IPS DF 6.9 (cell line): ENCODE results near the gene ZCCHC2.

Experiments used
- DNase-seq: peaks from one replicate; pipeline ENCODE4 v3.0.0-alpha.2; 2013; ENCODE audit warnings: low read depth, low spot score
- H3K27ac ChIP-seq: one replicate; pipeline ENCODE4 v1.5.1; 2013; ENCODE audit warnings: low read length, control low read depth
- H3K27me3 ChIP-seq: 2 replicates; pipeline ENCODE4 v1.6.1; 2013; ENCODE audit warnings: mild to moderate bottlenecking, low read length; ENCODE audit not compliant: control insufficient read depth, insufficient read depth
- H3K36me3 ChIP-seq: 2 replicates; pipeline ENCODE4 v1.6.1; 2013; ENCODE audit warnings: low read length; ENCODE audit not compliant: control insufficient read depth, insufficient read depth
- H3K4me1 ChIP-seq: 2 replicates; pipeline ENCODE4 v1.6.1; 2013; ENCODE audit warnings: low read length; ENCODE audit not compliant: control insufficient read depth, insufficient read depth
- H3K4me3 ChIP-seq: 2 replicates; pipeline ENCODE4 v1.5.1; 2013; ENCODE audit warnings: mild to moderate bottlenecking, low read length
- H3K9me3 ChIP-seq: 2 replicates; pipeline ENCODE4 v1.6.1; 2013; ENCODE audit warnings: low read length, inconsistent platforms; ENCODE audit not compliant: control insufficient read depth, insufficient read depth
- WGBS: extraction: QIAGEN DNeasy Blood & Tissue Kit; methylation state at CpG from one replicate; pipeline ENCODE4 v1.1.7; 2013; ENCODE audit warnings: mixed read lengths, missing lambda C conversion rate; ENCODE audit not compliant: insufficient read length, insufficient coverage; 5-methylcytosine and 5-hydroxymethylcytosine counted together

Gene ZCCHC2

DNA sequence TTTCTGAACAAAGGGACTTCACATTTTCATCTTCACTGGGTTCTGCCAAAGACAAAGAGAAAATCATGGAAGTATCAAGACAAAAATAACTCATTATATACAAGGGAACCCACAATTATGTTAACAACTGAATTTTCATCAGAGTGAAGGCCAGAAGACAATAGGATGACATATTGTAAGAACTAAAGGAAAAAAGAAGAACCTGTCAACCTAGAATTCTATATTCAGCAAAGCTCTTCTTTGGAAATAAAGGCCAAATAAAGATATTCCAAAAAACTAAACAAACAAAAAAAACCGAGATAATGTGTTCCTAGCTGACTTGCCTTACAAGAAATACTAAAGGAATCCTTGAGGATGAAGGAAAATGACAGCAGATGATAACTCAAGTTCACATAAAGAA is 10.3 kb upstream of the ZCCHC2 start:
- no peaks in the 10 kb centered on the region for H3K27me3 ChIP-seq
- no peak overlapping the region for H3K27ac ChIP-seq
- H3K4me3 ChIP-seq: no peak overlapping the region
- no CpG with 5 or more reads among the region's 1 CpG for WGBS
- H3K9me3 ChIP-seq: no peaks in the 10 kb centered on the region
- no peak for DNase-seq
- no peaks in the 10 kb centered on the region for H3K4me1 ChIP-seq
- no peaks in the 10 kb centered on the region for H3K36me3 ChIP-seq

DNA sequence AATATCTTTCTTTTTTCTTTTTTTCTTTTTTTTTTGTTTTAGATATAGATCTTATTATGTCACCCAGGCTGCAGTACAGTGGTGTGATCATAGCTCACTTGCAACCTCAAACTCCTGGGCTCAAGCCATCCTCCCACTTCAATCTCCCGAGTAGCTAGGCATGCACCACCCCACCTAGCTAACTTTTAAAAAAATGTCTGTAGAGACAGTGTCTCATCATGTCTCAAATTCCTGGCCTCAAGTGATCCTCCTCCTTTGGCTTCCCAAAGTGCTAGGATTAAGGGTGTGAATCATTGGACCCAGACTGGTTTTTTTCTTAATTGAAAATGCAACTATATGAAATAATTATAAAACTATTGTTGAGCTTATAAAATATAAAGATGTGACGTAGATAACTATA is 9.8 kb upstream of the ZCCHC2 start:
- Histone ChIP-seq H3K36me3 (no peaks in the 10 kb centered on the region), H3K4me3 (no peak overlapping the region), H3K27me3 (no peaks in the 10 kb centered on the region), H3K4me1 (no peaks in the 10 kb centered on the region), H3K9me3 (no peaks in the 10 kb centered on the region), H3K27ac (no peak overlapping the region)
- DNase-seq: no peak
- no CpG with 5 or more reads among the region's 2 CpGs for WGBS

DNA sequence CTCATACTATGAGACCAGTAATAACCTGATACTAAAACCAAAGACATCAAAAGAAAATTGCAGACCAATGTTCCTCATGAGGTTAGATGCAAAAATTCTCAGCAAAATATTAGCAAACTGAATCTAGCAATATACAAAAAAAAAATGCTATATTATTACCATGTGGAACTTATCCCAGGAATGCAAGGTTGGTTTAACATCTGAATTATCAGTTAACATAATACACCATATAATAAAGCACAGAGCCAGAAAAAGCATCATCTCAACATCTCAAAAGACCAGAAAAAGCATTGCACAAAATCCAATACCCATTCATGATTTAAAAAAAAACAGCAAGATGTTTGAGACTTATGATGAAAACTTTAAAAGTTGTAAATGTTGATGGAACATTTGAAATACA is 8.3 kb upstream of the ZCCHC2 start:
- Histone ChIP-seq H3K4me3 (no peak overlapping the region), H3K4me1 (no peaks in the 10 kb centered on the region), H3K27me3 (no peaks in the 10 kb centered on the region), H3K36me3 (no peaks in the 10 kb centered on the region), H3K27ac (no peak overlapping the region), H3K9me3 (no peaks in the 10 kb centered on the region)
- no peak for DNase-seq

DNA sequence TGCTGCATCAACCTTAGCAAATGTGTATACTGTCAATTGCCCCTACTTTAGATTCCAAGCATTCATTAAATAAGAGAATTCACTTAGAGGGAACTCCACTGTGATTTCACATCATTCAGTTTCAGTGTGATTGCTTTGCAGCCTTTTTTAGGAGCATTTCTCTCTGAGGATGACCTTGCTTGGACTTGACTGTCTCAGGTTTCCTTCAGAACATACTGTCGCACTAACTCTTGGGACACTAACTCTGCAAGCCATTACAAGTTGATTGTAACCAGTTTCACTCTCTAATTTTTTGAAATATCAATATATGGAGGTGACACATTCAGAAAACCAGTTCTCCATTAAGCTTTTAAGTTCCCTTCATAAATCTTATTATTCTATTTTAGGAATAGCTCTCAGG is 6.6 kb upstream of the ZCCHC2 start:
- no CpG with 5 or more reads among the region's 1 CpG for WGBS
- no peaks in the 10 kb centered on the region for H3K36me3 ChIP-seq
- no peaks in the 10 kb centered on the region; the same call in 1 of the 2 replicates for H3K27me3 ChIP-seq
- H3K27ac ChIP-seq: no peak overlapping the region
- H3K4me1 ChIP-seq: no peaks in the 10 kb centered on the region
- no peak overlapping the region for H3K4me3 ChIP-seq
- H3K9me3 ChIP-seq: no peaks in the 10 kb centered on the region
- DNase-seq: no peak

DNA sequence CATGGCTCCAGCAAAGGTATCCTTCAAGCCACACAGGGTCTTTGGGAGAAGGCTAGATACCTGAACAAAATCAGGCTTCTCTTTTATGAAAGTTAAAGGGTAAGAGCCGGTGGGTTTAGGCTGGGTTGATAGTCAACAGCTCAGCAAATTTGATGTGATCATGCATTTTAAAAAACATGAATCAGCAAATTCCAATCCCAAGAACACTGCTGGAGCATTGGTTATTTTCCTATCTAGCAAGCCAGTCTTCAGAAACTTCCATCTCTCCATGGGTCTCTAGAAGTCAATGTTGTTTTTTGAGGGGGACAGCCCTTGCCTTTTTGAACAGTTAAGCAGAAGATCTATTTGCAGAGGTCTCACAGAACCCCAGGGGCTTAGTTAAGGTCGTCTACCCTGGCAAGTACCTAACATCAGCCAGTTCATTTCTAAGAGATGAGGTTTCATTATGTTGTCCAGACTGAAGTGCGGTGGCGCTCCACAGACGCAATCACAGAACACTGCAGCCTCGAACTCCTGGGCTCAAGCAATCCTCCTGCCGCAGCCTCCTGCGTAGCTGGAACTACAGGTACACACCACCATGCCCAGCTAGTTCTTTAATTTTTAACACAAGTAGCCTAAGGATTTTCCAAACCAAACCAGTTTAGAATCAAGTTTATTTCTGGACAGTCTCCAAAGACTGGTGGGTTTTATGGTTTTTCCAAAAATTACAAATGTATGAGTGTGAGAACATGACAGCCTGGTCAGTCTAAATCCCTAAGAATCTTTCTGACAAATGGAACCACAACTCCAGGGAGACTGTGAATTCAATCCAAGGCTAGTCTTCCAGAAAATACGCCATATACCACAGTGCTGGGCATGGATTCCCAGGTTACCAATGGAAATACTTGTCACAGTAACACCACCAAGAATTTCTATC is 4.1 kb upstream of the ZCCHC2 start:
- Histone ChIP-seq H3K4me1 (peaks cover 1% of the 10 kb centered on the region; the same call in 1 of the 2 replicates), H3K4me3 (no peak overlapping the region), H3K27me3 (peaks cover 2% of the 10 kb centered on the region; the same call in 1 of the 2 replicates), H3K36me3 (no peaks in the 10 kb centered on the region), H3K9me3 (no peaks in the 10 kb centered on the region), H3K27ac (no peak overlapping the region)
- no CpG with 5 or more reads among the region's 9 CpGs for WGBS
- DNase-seq: no peak

DNA sequence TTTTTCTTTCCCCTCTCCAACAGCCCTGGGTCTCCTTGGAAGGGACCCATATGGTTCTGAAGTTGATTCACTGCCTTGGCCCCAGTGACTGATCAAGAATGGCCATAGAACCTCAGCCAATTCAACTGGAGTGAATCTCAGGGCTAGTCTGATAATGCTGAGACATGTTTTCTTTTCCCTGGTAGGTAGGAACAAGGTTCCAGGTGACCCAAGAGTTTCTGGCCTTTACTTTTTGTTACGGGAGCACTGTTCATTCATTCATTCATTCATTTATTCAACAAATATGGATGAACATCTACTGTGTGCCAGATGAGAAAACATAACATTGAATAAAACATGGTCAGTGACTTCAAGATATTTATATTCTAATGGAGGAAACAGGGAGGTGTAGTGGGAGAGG is 3.1 kb upstream of the ZCCHC2 start:
- no peak overlapping the region for H3K27ac ChIP-seq
- no peak for DNase-seq
- WGBS: no CpG with 5 or more reads among the region's 1 CpG
- no peaks in the 10 kb centered on the region for H3K36me3 ChIP-seq
- peaks cover 1% of the 10 kb centered on the region; the same call in 1 of the 2 replicates for H3K4me1 ChIP-seq
- peaks cover 2% of the 10 kb centered on the region; the same call in 1 of the 2 replicates for H3K27me3 ChIP-seq
- no peaks in the 10 kb centered on the region for H3K9me3 ChIP-seq
- H3K4me3 ChIP-seq: no peak overlapping the region

DNA sequence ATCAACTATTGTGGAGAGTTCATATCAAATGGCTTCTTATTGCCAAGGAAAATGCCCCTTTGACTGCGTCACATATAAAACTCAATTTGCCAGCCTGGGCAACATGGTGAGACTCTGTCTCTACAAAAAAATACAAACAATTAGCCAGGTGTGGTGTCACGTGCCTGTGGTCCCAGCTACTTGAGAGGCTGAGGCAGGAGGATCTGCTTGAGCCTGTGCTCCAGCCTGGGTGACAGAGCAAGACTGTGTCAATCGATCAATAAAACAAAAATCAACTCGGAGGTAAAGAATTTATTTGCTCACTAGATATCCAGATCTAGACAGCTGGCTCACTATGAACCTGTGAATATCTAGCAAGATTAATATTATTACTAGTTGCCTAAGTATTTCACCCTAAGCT is 1.7 kb upstream of the ZCCHC2 start:
- Histone ChIP-seq H3K4me3 (no peak overlapping the region), H3K9me3 (no peaks in the 10 kb centered on the region), H3K4me1 (peaks cover 2% of the 10 kb centered on the region; the same call in 1 of the 2 replicates), H3K27me3 (peaks cover 5% of the 10 kb centered on the region; the same call in 1 of the 2 replicates), H3K36me3 (no peaks in the 10 kb centered on the region), H3K27ac (no peak overlapping the region)
- DNase-seq: no peak
- no CpG with 5 or more reads among the region's 4 CpGs for WGBS

DNA sequence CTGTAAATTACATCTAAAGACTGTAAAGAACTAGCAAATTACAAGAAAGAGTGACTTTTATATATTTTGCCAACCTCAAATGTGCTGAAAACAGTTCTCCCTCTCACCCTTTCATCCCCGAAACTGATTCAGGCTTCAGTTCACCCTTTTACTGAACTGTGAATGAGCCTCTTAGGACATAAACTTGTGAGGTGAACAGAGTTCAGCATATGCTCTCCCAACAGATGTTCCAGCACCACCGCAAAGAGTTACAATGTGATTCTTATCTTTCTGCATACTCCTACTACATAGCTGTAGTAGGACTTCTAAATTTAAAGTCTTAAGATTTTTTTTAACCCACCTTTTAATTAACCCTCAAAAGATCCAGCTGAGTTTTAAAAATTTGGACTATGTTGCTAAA is 1.2 kb upstream of the ZCCHC2 start:
- no peak for DNase-seq
- Histone ChIP-seq H3K36me3 (no peaks in the 10 kb centered on the region), H3K27me3 (peaks cover 5% of the 10 kb centered on the region; the same call in 1 of the 2 replicates), H3K9me3 (no peaks in the 10 kb centered on the region), H3K4me3 (no peak overlapping the region), H3K4me1 (peaks cover 3% of the 10 kb centered on the region; the same call in 1 of the 2 replicates), H3K27ac (no peak overlapping the region)
- WGBS: no CpG with 5 or more reads among the region's 2 CpGs

DNA sequence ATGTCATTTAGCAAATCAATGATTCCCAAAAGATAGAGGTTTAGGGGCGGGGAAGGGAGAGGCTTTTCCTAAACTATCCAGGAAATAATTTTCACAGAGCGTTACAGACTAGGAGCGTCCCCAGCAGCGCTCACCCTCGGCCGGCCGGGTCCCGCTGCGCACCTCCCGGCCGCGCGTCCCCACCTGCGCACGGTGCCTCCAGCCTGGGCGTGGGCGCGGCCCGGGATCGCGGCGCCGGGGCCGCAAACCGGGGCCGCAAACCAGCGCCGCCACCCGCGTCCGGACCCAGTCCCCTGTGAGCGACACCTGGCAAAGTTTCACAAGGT is 684 bp upstream of the ZCCHC2 start:
- no peaks in the 10 kb centered on the region for H3K9me3 ChIP-seq
- no CpG with 5 or more reads among the region's 32 CpGs for WGBS
- no peak for DNase-seq
- no peaks in the 10 kb centered on the region for H3K36me3 ChIP-seq
- H3K27me3 ChIP-seq: peaks cover 5% of the 10 kb centered on the region; the same call in 1 of the 2 replicates
- peak overlapping the region; percentile 79 for H3K4me3 ChIP-seq
- H3K27ac ChIP-seq: no peak overlapping the region
- H3K4me1 ChIP-seq: peaks cover 3% of the 10 kb centered on the region; the same call in 1 of the 2 replicates

DNA sequence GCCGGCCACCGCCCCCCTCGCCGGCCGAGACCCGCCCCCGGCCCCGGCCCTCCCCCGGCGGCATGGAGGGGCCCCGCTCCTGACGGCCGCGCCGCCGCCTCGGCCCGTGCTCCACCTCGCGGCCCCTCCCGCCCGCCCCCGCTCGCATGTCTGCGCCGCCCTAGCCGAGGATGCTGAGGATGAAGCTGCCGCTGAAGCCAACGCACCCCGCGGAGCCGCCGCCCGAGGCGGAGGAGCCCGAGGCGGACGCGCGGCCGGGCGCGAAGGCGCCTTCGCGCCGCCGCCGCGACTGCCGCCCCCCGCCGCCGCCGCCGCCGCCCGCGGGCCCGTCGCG is 397 bp downstream of the ZCCHC2 start:
- no CpG with 5 or more reads among the region's 62 CpGs for WGBS
- Histone ChIP-seq H3K4me3 (peak overlapping the region; percentile 79; the same call in 1 of the 2 replicates), H3K9me3 (no peaks in the 10 kb centered on the region), H3K27me3 (peaks cover 5% of the 10 kb centered on the region; the same call in 1 of the 2 replicates), H3K27ac (no peak overlapping the region), H3K36me3 (no peaks in the 10 kb centered on the region), H3K4me1 (peaks cover 3% of the 10 kb centered on the region; the same call in 1 of the 2 replicates)
- DNase-seq: no peak
